SKM-1 treated with dmso at 0.1 percent for 144 hours (cell line): Measurements from ENCODE around the gene PGAP6.
A peak's percentile ranks its signal among the peaks of the same experiment; 100 is the strongest.
"Not testable (repeated sequence)": the region's sequence is repeated elsewhere in the genome, so short reads cannot be mapped to it uniquely, and the experiment has no call there.

Experiments used
- DNase-seq: peaks from one replicate; lab custom pipeline; 2025; ENCODE audit not compliant: unreplicated experiment; lab: John Stamatoyannopoulos, UW

Gene PGAP6

DNA sequence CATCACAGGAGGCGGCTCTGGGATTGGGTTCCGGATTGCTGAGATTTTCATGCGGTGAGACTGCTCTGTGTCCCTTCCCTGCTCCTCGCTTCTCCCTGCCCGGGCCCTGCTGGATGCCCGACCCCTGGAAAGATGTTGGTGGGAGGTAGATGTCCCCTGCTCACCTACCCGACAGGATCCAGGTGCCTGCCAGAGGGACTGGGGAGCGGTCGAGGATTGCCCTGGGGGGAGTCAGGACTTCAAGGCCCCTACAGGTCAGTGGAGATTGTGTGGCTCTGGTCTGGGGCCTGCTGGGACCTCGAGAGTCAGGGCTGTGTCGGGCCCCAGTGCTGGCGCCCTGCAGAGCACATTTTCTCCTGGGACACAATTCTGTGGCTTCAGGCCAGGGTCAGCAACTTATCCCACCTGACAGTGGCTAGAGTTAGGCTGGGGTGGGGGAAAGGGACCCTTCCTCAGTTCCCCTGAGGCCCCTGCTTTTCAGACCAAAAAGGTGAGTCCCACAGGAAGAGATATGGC, 23.3 kb upstream of the PGAP6 start:
- DNase-seq: no peak

DNA sequence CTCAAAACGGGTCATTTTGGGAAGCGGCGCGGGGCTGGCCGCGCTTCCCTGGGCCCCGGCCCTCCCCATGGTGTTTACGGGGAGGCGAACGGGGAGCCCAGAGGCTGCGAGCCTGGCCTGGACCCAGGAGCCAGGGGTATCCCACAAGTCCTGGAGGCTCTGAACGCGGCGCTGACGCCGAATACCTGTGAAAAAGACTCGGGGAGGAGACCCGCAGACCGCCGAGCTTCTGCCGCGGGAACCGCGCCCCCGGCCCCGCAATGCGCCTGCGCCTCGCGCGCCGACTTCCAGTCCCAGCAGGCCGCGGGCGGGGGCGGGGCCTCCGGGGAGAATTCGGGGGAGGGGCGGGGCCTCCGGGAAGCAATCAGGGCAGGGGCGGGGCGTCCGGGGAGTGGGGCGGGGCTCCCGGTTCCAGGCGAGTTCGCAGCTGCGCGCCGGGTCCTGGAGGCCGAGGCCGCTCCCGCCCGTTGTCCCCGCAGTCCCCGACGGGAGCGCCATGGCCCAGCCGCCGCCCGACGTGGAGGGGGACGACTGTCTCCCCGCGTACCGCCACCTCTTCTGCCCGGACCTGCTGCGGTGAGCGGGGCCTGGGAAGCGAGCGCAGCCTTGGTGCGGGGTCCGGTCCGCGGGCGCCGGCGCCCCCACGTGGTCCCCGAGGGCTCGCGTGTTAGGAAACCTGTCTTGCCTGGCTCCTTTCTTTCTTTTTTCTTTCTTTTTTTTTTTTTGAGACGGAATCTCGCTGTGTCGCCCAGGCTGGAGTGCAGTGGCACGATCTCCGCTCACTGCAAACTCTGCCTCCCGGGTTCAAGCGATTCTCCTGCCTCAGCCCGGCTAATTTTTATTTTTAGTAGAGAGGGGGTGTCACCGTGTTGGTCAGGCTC, 19.9 kb upstream of the PGAP6 start, which contains the start of gene DECR2:
Gene DECR2 (plus strand): TSS at position 418 of the 881 bp plus-strand sequence. CDS start 79 bp downstream, at position 497.
- peak; percentile 69 for DNase-seq

DNA sequence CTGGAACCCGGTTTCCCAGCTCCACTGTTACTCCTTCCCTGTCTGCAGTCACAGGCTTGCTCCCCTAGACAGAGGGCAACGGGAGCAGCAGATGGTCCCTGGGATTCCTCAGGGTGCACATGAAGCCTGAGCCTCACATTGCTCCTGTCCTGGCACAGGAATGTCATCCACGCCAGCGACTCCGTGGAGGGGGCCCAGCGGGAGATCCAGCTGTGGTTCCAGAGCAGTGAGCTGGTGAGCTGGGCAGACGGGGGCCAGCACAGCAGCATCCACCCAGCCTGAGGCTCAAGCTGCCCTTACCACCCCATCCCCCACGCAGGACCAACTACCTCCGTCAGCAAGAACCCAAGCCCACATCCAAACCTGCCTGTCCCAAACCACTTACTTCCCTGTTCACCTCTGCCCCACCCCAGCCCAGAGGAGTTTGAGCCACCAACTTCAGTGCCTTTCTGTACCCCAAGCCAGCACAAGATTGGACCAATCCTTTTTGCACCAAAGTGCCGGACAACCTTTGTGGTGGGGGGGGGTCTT, 18.3 kb upstream of the PGAP6 start:
- no peak for DNase-seq

DNA sequence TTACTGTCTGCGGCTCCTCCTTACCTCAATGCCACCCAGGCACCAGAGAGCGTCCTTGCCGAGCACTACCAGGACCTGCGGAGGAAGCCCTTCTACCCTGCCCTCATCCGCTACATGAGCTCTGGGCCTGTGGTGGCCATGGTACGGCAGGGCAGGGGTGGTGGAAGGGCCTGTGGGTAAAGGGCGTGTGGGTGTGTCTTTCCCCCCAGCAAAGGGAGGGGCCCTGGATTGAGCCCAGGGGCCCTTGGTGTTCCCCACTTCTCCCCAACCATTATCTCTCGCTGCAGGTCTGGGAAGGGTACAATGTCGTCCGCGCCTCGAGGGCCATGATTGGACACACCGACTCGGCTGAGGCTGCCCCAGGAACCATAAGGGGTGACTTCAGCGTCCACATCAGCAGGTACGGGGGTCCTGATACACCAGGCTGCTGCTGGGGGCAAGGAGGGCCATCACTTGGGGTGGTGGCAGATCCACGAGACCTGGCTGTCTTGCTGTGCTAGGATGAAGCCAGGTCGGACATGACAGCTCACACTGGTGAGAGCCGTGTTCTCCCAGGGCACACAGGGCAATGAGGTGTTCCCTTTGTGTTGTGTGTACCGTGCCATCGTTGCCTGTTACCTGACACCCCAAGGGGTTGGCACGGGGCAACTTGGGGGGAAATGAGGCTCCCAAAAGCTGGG, 17.7 kb upstream of the PGAP6 start:
- no peak for DNase-seq

DNA sequence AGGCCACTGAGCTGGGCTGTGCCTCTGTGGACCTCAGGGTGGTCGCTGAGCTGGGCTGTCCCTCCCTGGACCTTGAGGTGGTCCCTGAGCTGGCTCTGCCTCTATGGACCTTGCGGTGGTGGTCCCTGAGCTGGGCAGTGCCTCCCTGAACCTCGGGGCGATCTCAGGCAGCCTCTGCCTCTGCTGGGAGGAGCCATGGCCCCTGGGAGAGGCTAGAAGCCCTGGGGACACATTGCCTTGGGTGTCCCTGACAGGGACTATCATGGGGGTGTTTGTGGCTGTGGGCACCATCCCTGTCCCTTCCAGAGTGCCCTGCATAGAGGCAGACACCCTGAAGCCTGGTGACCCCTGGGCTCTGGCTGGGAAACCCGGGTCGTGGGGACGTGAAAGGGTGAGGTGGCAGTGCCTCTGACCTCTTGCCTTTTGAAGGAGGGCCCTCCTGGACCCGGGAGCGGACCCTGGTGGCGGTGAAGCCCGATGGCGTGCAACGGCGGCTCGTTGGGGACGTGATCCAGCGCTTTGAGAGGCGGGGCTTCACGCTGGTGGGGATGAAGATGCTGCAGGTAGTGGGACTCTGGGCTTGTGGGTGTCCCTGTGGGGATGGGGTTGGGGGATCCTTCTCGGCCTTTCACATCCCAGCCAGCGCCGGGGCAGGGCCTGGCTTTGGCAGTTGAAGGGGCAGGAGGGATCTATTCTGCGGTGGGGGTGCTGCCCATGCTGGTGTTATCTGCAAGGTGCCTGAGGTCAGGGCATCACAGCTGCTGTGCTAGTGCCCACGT, 17.0 kb upstream of the PGAP6 start:
- DNase-seq: no peak

DNA sequence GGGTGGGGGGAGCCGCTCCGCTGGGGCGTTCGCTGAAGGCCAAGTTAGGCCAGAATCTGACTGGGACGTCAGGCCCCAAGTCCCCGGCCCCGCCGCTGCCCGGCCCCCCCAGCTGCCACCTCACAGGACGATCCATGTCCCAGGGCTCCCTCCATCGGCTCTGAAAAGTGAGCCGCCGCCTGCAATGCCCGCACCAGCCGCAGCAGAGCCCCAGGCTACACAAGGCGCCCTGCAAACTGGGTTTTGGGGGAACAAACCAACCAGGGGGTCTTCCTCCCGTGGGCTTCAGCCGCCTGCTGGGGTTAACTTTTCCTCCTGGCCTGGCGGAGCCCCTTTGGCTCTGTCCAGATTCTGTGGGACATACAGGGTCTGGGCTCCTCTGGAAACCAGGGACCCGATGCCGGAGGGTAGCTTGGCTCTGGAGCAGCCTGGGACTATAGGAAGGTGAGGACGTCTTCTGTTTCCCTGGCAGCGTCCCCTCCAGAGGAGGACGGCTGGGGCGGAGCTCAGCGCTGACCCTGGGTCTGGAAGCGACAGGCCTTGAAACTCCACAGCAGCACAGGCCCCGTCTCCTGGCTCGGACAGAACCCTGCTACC, 16.1 kb upstream of the PGAP6 start:
- no peak for DNase-seq

DNA sequence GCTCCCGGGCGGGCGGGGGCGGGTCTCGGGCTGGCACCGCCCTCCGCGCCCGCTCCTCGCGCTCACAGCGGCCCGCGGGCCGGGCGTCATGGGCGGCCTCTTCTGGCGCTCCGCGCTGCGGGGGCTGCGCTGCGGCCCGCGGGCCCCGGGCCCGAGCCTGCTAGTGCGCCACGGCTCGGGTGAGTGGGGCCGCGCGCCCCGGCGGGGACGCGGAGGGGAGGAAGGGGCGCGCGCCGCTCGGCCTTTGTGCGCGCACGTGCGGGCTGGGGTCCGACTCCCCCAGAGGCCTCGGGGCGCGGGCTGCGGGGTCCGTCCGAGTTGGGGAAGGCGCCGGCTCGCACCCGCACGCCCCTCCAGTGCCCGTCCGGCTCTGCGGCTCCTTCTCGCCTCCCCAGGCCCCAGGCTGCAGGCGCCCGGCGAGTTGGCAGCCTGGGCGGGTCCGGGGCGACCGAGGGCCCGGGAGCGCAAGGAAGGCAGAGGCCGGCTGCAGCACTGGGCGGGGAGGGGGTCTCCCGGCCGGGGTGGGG, 15.4 kb upstream of the PGAP6 start, which contains the start of gene NME4:
Gene NME4 (plus strand): TSS at position 65 of the 527 bp plus-strand sequence. CDS start 24 bp downstream, at position 89.
- DNase-seq: no peak

DNA sequence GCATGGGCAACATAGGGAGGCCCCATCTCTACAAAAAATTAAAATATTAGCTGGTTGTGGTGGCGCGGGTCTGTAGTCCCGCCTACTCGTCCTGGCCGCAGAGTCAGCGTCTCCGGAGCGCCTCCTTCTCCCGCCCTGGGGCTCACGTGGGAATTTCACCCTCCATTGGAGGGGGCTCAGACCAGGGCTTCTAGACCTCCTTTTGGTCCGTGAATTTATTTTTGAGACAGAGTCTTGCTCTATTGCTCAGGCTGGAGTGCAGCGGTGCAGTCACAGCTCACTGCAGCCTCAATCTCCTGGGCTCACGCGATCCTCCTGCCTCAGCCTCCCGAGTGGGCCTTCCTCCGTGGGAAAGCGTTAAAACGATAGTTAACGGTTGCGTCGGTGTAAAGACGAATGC, 14.8 kb upstream of the PGAP6 start:
- DNase-seq: peak; percentile 19

DNA sequence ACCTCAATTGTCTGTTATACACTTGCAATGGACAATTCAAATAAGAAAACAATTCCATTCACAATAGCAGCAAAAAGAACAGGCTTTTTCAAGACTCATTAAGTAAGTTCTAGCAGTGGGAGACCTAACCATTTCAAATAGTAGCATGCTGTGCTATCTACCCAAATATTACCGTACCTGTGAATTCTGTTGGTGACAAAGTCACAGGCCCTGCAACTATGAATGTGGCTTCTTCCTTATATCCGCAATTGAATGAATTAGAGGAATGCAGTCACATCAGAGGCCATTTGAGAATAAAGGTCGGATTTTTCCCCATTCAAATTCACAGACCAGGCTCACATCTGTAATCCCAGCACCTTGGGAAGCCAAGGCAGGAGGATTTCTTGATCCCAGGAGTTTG, 14.4 kb upstream of the PGAP6 start:
- DNase-seq: no peak

DNA sequence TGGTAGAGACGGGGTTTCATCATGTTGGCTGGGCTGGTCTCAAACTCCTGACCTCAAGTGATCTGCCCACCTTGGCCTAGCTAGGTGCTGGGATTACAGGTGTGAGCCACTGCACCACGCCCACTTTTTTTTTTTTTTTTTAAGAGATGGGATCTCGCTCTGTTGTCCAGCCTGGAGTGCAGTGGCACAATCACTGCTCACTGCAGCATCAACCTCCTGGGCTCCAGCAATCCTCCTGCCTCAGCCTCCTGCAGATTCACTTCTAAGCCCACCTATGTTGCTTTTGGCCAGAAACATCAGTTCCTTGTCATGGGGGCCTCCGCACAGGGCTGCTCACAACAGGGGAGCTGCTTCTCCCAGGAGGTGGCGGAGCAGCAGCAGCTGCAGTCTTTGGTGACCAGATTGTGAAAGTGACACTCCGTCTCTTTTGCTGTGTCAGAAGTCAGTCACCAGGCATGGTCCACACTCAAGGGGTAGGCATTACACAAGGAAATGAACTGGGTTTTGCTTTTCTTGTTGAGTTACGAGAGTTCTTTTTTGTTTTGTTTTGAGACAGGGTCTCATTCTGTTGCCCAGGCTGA, 10.8 kb upstream of the PGAP6 start:
- DNase-seq: no peak

DNA sequence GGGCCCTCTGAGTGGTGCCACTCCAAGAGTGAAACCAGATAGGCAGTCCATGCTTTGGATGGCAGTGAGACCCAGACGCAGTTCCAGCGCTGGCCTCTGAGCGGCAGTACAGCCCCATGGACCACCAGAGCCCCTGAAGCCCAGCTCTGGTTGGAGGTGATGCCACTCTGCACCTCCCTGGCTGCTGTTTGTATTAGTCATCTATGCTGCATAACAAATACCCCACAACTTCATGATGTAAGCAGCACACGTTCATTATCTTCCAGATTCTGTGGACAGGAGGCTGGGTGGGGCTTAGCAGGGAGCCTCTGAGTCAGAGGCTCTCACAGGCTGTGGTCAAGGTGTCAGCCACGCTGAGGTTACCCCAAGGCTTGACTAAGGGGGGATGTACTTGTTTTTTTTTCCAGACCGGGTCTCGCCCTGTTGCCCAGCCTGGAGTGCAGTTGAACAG, 10.1 kb upstream of the PGAP6 start:
- peak; percentile 27 for DNase-seq

DNA sequence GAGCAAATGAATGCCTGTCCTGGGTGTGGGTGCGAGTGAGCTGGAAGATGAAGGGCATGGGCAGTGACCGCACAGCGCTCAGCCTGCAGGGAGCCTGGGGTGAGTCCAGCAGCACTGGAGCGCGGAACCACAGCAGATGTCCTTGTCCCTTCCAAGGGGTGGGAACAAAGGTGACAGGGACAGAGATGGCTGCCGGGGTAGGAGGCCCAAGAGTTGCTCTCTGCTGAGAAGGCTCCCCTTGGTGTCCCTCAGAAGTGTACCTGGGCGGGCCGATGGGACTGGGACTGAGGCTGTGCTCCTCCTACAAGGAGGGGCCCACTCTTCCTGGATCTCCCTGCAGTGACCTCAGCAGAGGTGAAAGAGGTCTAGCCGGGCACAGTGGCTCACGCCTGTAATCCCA, 7.6 kb upstream of the PGAP6 start:
- DNase-seq: no peak

DNA sequence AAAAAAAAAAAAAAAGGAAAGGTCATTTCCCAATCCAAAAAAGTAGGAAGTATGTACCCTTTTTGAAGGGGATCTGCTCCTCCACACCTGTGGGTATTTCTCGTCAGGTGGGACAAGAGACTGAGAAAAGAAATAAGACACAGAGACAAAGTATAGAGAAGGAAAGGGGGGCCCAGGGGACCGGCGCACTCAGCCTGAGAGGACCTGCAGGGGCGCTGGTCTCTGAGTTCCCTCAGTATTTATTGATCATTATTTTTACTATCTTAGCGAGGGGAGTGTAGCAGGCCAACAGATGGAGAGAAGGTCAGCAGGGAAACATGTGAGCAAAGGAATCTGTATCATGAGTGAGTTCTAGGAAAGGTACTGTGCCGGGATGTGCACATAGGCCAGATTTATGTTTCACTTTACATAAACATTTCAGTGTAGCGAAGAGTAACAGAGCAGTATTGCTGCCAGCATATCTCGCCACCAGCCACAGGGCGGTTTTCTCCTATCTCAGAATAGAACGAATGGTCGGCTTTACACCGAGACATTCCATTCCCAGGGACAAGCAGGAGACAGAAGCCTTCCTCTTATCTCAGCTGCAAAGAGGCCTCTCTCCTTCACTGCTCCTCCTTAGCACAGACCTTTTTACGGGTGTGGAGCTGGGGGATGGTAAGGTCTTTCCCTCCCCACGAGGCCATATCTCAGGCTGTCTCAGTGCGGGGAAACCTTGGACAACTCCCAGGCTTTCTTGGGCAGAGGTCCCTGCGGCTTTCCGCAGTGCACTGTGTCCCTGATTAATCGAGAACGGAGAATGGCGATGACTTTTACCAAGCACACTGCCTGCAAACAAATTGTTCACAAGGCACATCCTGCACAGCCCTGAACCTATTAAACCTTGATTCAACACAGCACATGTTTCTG, 6.2 kb upstream of the PGAP6 start:
- not testable (repeated sequence) for DNase-seq

DNA sequence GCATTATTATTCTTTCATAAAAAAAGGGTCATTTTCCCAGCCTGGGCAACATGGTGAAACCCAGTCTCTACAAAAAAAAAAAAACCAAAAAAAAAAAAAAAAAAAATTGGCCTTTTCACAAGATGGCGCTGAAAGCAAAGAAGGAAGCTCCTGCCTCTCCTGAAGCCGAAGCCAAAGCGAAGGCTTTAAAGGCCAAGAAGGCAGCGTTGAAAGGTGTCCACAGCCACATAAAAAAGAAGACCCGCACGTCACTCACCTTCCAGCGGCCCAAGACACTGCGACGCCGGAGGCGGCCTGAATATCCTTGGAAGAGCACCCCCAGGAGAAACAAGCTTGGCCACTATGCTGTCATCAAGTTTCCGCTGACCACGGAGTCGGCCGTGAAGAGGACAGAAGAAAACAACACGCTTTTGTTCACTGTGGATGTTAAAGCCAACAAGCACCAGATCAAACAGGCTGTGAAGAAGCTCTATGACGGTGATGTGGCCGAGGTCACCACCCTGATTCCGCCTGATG, 4.9 kb upstream of the PGAP6 start:
- no peak for DNase-seq

DNA sequence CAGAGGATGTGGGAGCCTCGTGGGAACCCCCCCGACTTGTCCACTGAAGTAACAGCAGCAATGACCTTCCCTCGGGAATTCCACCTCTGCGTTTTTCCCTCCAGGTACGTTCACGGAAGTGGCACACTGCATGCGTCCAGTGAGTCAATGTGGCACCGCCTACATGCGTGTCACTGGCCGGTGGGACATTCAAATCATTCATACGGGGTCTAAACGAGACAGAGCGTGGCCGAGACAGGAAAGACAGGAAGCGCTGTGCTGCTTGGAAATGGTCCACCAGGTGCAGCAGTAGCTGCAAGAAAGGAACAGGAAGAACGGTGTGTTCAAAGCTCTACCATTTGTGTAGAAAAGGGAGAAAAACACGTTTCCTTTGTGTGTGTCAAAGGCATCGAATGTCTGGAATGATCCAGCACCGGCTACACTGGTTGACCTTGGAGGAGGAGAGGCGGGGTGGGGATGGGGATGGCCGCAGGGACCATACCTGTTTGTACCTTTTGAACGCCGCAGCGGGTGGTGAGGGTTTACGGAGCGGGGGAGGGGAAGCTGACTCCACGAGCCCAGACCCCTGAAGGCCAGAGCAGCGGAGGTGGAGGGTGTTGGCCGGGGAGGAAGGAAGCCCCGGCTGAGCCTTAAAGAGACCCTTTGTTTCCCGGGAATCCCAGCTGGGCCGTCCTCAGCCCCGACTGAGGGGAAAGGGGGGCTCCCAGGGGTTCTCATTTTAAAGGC, 1.7 kb upstream of the PGAP6 start:
- DNase-seq: no peak

DNA sequence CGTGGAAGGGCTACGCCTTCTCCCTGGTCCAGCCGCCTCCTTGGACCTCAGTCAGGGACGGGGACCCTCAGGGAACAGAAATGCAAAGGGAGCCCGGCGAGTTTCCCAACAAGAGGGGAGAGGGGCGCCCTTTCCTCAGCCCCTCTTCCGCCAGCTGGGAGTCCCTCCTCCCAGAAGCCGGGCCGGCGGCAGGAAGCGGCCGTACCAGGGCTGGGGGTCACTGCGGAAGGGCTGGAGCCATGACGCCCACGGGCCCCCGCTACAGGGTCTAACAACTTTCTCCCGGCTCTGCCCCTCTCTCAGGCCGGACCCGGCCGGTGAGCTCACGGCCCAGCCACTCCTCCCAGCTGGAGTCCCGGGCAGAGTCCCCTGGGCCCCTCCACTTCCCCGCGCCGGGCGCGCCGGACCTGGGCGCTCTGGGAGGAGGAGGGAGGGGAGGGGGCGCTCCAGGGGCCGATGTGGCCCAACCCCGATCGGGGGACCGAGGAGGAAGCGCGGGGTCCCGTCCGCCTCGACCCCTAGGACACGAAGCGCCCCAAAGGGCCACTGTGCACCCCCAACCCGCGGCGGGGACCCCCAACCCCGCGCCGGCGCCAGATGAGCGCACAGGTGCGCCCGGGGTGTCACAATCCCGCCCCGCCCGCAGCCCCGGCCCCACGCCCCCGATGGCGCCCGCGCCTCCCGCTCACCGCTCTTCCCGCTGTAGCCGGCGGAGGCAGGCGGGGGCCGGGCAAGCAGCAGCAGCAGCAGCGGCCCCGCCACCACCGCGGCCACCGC, 578 bp downstream of the PGAP6 start:
- no peak for DNase-seq

DNA sequence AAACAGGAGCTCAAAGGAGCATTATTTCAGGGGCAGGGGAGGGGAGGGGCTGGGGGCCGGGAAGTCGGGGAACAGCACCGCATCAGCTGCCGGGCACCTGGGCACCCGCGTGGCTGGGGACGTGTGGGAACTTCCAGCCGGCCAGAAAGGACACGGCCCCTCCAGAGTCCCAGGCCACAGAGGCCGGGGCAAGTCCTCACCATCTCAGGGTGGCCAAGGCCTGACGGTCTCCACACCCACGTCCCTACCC, 1.1 kb downstream of the PGAP6 start:
- DNase-seq: no peak
